HUES64 (cell line): ENCODE data around the gene ETHE1.
A peak's percentile ranks its signal among the peaks of the same experiment; 100 is the strongest.
"Not testable (repeated sequence)": the region's sequence is repeated elsewhere in the genome, so short reads cannot be mapped to it uniquely, and the experiment has no call there.

ENCODE experiments used
- H3K27ac ChIP-seq: 2 replicates; pipeline ENCODE4 v1.7.0; 2013; ENCODE audit warnings: low read depth, low read length, inconsistent platforms
- H3K27me3 ChIP-seq: 2 replicates; pipeline ENCODE4 v1.6.1; 2013; ENCODE audit warnings: mild to moderate bottlenecking, low read length; ENCODE audit not compliant: insufficient read depth
- H3K36me3 ChIP-seq: 2 replicates; pipeline ENCODE4 v1.6.1; 2013; ENCODE audit warnings: mild to moderate bottlenecking, low read length; ENCODE audit not compliant: insufficient read depth
- H3K4me1 ChIP-seq: 2 replicates; pipeline ENCODE4 v1.6.1; 2013; ENCODE audit warnings: mild to moderate bottlenecking, low read length, moderate library complexity; ENCODE audit not compliant: insufficient read depth
- H3K4me3 ChIP-seq: 2 replicates; pipeline ENCODE4 v1.5.1; 2013; ENCODE audit warnings: mild to moderate bottlenecking, low read length, moderate library complexity
- H3K9ac ChIP-seq: 2 replicates; pipeline ENCODE4 v1.6.1; 2013; ENCODE audit warnings: mild to moderate bottlenecking, low read depth, low read length
- H3K9me3 ChIP-seq: 2 replicates; pipeline ENCODE4 v1.6.1; 2013; ENCODE audit warnings: low read depth, low read length; ENCODE audit not compliant: insufficient read depth
- WGBS: fragments of 150-250, 120-280 bp; methylation state at CpG from one replicate; pipeline ENCODE4 v1.1.7; 2013; ENCODE audit warnings: missing lambda C conversion rate; 5-methylcytosine and 5-hydroxymethylcytosine counted together

Gene ETHE1

DNA sequence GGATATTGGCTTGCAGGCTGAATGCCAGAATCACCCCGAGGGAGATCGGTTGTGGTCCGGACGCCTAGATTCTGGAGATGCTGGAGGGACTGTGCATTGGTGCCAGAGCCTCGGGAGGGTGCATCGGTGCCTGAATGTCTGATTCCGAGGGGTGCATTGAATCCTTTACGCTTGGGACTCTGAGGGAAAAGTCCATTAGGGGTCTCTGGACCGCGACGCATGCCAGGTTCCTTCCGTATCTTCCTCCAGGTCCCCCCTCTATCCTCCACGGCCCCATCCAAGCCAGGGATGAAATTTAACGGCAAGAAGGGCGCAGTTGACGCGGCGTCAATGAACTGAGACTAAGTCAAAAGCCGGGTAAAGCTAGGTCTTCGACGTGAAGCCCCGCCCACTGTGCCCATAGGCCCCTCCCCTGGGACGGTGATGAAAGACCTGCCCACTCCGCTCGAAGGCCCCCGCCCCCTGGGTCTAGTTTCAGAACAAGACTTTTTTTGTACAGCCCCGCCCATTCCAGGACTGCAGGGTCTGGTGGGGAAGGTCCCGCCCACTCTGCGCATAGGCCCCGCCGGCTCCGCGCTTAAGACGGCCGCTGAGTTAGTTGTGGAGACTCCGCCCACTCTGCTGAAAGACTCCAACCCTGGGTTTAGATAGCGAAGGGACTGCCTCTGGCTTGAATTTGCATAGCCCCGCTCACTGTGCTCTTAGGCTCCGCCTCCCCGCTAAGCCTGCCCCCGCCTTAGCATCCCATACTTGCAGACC is 6.7 kb upstream of the ETHE1 start:
- Histone ChIP-seq H3K36me3 (peaks cover 16% of the 10 kb centered on the region), H3K9ac (no peak overlapping the region)

DNA sequence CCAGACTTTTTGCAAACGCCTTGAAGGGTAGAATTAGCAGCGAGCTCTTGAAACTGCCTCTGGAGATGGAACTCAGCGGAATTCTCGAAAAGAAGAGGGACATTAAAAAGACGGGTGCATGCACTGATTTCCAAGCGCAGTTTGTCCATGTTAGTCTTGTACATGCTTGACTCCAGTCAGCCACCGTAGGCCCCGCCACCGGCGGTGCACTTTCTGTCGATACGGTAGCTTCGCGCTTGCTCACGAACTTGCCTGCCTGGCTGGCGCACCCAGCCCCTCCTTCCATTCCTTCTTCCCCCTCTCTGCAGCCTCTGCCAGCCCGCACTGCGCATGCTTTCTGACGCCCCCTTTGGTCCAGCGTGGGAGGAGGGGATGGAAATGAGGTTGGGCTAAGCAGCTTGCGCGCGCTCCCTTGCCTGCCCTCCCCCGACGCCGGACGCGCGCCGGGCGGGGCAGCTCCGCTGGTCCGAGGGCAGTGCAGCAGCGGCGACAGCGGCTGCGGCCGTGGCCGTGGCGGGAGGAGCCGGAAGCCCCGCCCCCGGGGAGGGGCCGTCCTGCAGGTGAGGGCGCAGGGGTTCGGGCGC is 6.1 kb upstream of the ETHE1 start, which contains the start of gene ZNF575:
ZNF575 (plus strand) TSS at position 227 of the 584 bp plus-strand sequence. CDS start 1,235 bp downstream, outside the sequence.
- H3K9ac ChIP-seq: peak within 1 kb of the TSS; percentile 72
- H3K27me3 ChIP-seq: peaks cover 4% of the 10 kb centered on the region; the same call in 1 of the 2 replicates
- peak within 1 kb of the TSS; percentile 74; the same call in 1 of the 2 replicates for H3K27ac ChIP-seq
- H3K4me3 ChIP-seq: peak within 1 kb of the TSS; percentile 66
- WGBS: under 1% methylated on average over 47 of the region's 47 CpGs
- peaks cover 10% of the 10 kb centered on the region; the same call in 1 of the 2 replicates for H3K36me3 ChIP-seq
- no peaks in the 10 kb centered on the region for H3K9me3 ChIP-seq
- peaks cover 7% of the 10 kb centered on the region; the same call in 1 of the 2 replicates for H3K4me1 ChIP-seq

More for the DNA sequence above, 6.7 kb upstream of the ETHE1 start:
- Histone ChIP-seq H3K27ac (peak overlapping the region; percentile 34; the same call in 1 of the 2 replicates), H3K27me3 (no peaks in the 10 kb centered on the region), H3K4me3 (peak overlapping the region; percentile 66), H3K9me3 (peaks cover 5% of the 10 kb centered on the region), H3K4me1 (peaks cover 7% of the 10 kb centered on the region; the same call in 1 of the 2 replicates)
- under 1% methylated on average over 41 of the region's 41 CpGs for WGBS

DNA sequence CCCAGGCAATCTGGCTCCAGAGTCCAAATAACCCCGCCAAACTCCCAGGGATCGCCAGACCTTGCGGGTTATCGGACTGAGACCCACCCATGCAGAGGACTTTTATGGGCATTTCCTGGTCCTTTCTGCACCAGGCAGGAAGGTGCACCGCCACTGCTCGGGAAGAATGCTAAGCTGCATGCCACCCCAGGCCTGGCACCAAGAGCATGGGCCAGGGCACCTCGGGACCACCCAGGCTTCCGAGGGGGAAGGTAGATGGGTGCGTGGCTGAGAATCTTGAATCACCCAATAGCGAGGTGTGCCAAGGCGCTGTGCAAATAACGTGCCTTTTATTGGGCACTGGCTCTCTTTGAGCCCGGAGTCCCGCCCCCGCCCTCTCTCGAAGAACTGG is 5.6 kb upstream of the ETHE1 start:
- Histone ChIP-seq H3K27me3 (peaks cover 8% of the 10 kb centered on the region; the same call in 1 of the 2 replicates), H3K9me3 (no peaks in the 10 kb centered on the region), H3K9ac (peak overlapping the region; percentile 72), H3K36me3 (peaks cover 5% of the 10 kb centered on the region; the same call in 1 of the 2 replicates), H3K4me1 (peaks cover 7% of the 10 kb centered on the region; the same call in 1 of the 2 replicates), H3K27ac (peak overlapping the region; percentile 74; the same call in 1 of the 2 replicates), H3K4me3 (peak overlapping the region; percentile 66)
- WGBS: 11% methylated on average over 16 of the region's 16 CpGs

DNA sequence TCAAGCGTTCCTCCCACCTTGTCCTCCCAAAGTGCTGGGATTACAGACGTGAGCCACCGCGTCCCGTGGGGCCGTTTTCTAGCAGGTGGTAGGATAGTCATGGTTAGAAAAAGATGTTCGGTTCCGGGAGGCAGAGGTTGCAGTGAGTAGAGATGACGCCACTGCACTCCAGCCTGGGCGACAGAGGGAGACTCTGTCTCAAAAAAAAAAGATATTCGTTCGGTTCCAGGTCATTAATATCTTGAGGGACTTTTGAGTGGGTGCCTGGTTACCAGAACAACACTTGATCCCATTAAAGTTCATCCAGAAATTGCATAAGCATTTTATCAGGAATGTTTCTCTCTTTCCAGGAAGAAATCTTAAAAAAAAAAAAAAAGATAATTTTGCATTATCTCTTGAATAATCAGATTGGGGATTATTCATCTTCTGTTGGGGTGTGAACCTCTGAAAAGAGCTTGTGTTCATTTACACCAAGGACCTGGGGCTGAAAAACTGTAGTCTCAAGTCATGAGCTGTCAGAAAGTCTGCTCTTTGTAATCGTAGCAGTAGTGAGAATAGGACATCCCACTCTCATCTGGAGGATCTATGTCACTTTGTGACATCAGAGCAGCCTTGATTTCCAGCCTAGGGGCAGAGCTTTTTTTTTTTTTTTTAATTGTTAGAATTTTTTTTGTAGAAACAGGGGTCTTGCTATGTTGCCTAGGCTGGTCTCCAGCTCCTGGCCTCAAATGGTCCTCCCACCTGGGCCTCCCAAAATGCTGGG is 1.0 kb upstream of the ETHE1 start:
- peaks cover 12% of the 10 kb centered on the region for H3K4me1 ChIP-seq
- H3K27me3 ChIP-seq: peaks cover 31% of the 10 kb centered on the region
- H3K9me3 ChIP-seq: no peaks in the 10 kb centered on the region
- no peak overlapping the region for H3K9ac ChIP-seq
- no peaks in the 10 kb centered on the region for H3K36me3 ChIP-seq
- 60% methylated on average over 13 of the region's 13 CpGs for WGBS
- H3K27ac ChIP-seq: no peak overlapping the region
- no peak overlapping the region for H3K4me3 ChIP-seq

DNA sequence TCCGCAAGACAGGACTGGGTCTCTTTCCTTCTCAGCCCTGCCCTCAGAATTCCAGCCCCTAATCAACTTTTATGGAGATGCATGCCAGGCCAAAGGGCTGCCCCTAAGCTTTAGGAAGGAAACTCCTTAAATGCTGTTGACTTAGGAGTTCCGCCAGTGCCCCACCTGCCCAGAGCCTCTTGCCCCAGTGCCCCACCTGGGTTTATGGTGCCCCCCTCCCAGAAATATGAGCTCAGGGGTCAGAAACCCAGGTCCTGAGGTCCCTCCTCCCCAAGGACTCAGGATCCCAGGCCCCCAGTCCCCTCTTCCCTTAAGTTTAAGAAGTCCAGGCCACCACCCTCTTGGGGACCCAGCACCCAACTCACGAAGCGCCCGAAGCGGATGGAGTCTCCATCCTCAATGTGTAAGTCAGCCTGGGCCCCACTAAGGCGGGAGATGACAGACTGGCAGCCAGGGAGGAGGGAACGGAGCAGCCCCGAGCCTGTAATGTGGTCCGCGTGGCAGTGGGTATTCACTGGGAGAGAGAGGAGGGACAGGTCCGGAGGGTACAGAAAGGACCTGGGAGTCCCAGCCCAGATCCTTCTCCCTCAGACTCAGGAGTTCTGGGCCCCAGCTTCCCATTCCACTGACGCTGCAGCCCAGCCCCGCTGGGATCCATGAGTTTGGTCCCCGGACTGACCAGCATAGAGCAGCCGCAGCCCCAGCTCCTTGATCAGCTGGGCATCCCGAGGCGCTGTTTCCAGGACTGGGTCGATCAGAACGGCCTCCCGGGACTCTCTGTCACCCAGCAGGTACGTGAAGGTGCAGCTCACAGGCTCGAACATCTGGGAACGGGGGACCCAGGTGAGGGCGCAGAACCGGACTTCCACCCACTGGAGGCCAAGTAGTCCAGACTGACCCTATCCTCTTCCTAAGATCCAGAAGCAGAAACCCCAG is 897 bp downstream of the ETHE1 start:
- H3K27me3 ChIP-seq: peaks cover 31% of the 10 kb centered on the region
- peak overlapping the region; percentile 62; the same call in 1 of the 2 replicates for H3K9ac ChIP-seq
- no peak overlapping the region for H3K27ac ChIP-seq
- H3K4me3 ChIP-seq: peak overlapping the region; percentile 92
- no peaks in the 10 kb centered on the region for H3K9me3 ChIP-seq
- H3K36me3 ChIP-seq: no peaks in the 10 kb centered on the region
- WGBS: 2% methylated on average over 26 of the region's 26 CpGs
- H3K4me1 ChIP-seq: peaks cover 9% of the 10 kb centered on the region

DNA sequence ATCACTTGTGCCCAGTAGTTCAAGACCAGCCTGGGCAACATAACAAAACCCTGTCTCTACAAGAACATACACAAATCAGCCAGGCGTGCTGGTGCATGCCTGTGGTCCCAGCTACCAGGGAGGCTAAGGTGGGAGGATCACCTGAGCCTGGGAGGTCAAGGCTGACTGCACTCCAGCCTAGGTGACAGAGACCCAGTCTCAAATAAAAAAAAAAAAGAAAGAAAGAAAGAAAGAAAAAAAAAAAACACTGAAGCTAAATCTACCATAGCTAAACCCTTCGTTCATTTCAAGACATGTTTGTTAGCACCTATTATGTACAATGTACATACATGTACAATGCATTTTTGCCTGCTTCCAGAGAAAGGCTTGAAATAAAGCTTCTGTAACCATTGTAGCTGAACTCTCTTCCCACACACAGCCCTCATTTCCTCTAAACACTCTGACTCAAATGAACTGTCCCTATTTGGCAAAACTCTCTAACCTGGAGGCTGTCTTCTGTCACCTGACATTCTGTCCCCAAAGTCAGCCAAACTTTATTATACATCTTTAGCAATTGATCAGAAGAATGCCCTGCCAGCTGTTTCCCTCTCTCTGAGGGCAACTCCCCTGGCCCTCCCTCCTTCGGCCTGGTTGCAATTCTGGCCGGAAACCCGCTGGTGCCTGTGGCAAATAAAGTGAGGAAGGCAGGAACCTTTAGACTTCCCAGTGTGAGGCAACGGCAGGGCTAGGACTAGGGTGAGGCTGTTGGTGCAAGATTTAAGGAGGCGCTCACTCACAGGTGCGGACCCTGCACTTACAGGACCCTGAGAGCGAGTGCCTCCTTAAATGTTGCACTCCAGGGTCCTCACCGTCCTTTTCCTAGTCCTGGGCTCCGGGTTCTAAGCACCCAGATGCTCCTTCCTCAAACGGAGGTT is 1.8 kb downstream of the ETHE1 start:
- H3K9me3 ChIP-seq: no peaks in the 10 kb centered on the region
- no peaks in the 10 kb centered on the region for H3K36me3 ChIP-seq
- H3K4me1 ChIP-seq: peaks cover 9% of the 10 kb centered on the region
- no peak overlapping the region for H3K27ac ChIP-seq
- WGBS: 19% methylated on average over 12 of the region's 12 CpGs
- peaks cover 31% of the 10 kb centered on the region for H3K27me3 ChIP-seq
- no peak overlapping the region for H3K9ac ChIP-seq
- peak overlapping the region; percentile 92 for H3K4me3 ChIP-seq

DNA sequence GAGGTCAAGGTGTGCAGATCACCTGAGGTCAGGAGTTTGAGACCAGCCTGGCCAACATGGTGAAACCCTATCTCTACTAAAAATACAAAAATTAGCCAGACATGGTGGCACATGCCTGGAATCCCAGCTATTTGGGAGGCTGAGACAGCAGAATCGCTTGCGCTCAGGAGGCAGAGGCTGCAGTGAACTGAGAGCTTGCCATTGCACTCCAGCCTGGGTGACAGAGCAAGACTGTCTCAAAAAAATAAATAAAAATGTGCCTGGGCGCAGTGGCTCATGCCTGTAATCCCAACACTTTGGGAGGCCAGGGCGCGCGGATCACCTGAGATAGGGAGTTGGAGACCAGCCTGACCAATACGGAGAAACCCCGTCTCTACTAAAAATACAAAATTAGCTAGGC is 3.3 kb downstream of the ETHE1 start:
- not testable (repeated sequence) for H3K9ac ChIP-seq, H3K27ac ChIP-seq, H3K4me3 ChIP-seq, H3K36me3 ChIP-seq, H3K9me3 ChIP-seq
- peaks cover 31% of the 10 kb centered on the region for H3K27me3 ChIP-seq
- 97% methylated on average over 8 of the region's 8 CpGs for WGBS
- peaks cover 11% of the 10 kb centered on the region for H3K4me1 ChIP-seq

DNA sequence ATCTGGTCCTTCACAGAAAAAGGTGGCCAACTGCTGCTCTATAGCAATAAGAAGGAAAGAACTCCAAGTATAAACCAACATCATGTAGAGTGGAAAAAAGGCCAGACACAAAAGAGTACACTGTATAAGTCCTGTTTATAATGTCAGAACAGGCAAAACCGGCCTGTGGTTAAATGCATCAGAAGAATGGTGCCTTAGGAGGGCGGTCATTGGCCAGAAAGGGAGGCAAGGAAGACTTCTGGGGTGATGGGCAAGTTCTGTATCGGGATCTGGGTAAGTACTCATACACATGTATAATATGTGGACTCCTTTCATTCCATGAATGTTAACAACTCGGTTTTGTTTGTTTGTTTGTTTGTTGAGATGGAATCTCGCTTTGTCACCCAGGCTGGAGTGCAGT is 4.1 kb downstream of the ETHE1 start:
- WGBS: 90% methylated on average over 4 of the region's 5 CpGs
- Histone ChIP-seq H3K9me3 (no peaks in the 10 kb centered on the region), H3K4me3 (no peak overlapping the region), H3K9ac (no peak overlapping the region), H3K27ac (no peak overlapping the region), H3K4me1 (peaks cover 11% of the 10 kb centered on the region), H3K27me3 (peaks cover 25% of the 10 kb centered on the region), H3K36me3 (no peaks in the 10 kb centered on the region)

DNA sequence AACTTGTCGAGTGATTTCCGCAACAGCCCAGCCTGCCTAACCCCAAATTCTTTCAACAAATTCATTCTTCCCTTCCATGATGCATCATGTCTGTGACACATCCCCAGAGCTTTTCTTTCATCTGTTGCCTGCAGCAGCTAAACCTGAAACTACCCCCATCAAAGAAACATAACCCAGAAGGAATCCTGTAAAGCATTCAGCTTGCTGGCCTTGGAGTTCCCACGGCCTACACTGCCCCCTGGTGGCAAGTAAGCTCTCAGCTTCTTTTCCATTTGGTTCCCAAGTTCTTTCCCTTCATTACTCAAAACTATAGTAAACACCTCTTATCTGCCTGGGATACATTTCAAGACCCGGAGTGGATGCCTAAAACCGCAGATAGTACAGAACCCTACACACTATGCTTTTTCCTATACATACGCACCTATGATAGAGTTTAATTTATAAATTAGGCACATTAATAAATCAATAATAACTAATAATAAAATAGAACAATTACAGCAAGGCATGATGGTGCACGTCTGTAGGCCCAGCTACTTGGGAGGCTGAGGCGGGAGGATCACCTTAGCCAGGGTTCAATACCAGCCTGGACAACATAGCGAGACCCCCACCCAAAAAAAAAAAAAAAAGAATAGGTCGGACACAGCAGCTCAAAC is 7.4 kb downstream of the ETHE1 start:
- peaks cover 2% of the 10 kb centered on the region; the same call in 1 of the 2 replicates for H3K4me1 ChIP-seq
- H3K4me3 ChIP-seq: no peak overlapping the region
- no peak overlapping the region for H3K27ac ChIP-seq
- no peak overlapping the region for H3K9ac ChIP-seq
- H3K27me3 ChIP-seq: no peaks in the 10 kb centered on the region
- no peaks in the 10 kb centered on the region for H3K36me3 ChIP-seq
- WGBS: 67% methylated on average over 8 of the region's 10 CpGs
- no peaks in the 10 kb centered on the region for H3K9me3 ChIP-seq
